ENCODE results near the gene MST1.

The MST1 gene

GRCh38 chr3:49668414-49668797 is 20.9 kb downstream of the MST1 start:
- Histone ChIP-seq H3K4me1 (ENCODE audit: control insufficient read depth in 1 of 2, insufficient read depth in 2 of 2, low read length in 2 of 2) (peaks cover 4% of the 10 kb centered on the region in 2 donors), H3K36me3 (ENCODE audit: control insufficient read depth in 1 of 2, insufficient read depth in 2 of 2, low read length in 2 of 2) (no peaks in the 10 kb centered on the region), H3K4me3 (ENCODE audit: low read depth in 1 of 2, low read length in 2 of 2) (no peak overlapping the region), H3K9me3 (ENCODE audit: control insufficient read depth in 1 of 2, low read length in 2 of 2) (no peaks in the 10 kb centered on the region), H3K27ac (ENCODE audit: low read depth, low read length) (no peak overlapping the region), H3K9ac (ENCODE audit: low read depth in 1 of 2, low read length in 2 of 2) (no peak overlapping the region), H3K27me3 (ENCODE audit: control insufficient read depth in 1 of 2, insufficient read depth in 2 of 2, low read length in 2 of 2) (peaks cover 0 to 3% of the 10 kb centered on the region in 2 donors)

GRCh38 chr3:49667701-49668413 is 21.4 kb downstream of the MST1 start:
- Histone ChIP-seq H3K9ac (ENCODE audit: low read depth in 1 of 2, low read length in 2 of 2) (no peak overlapping the region), H3K36me3 (ENCODE audit: control insufficient read depth in 1 of 2, insufficient read depth in 2 of 2, low read length in 2 of 2) (no peaks in the 10 kb centered on the region), H3K4me1 (ENCODE audit: control insufficient read depth in 1 of 2, insufficient read depth in 2 of 2, low read length in 2 of 2) (no peaks in the 10 kb centered on the region), H3K27me3 (ENCODE audit: control insufficient read depth in 1 of 2, insufficient read depth in 2 of 2, low read length in 2 of 2) (peaks cover 0 to 3% of the 10 kb centered on the region in 2 donors), H3K27ac (ENCODE audit: low read depth, low read length) (no peak overlapping the region), H3K9me3 (ENCODE audit: control insufficient read depth in 1 of 2, low read length in 2 of 2) (no peaks in the 10 kb centered on the region), H3K4me3 (ENCODE audit: low read depth in 1 of 2, low read length in 2 of 2) (no peak overlapping the region)

GRCh38 chr3:49666592-49666991 is 22.7 kb downstream of the MST1 start:
- peaks cover 0 to 3% of the 10 kb centered on the region in 2 donors for H3K27me3 ChIP-seq (ENCODE audit: control insufficient read depth in 1 of 2, insufficient read depth in 2 of 2, low read length in 2 of 2)
- H3K9me3 ChIP-seq (ENCODE audit: control insufficient read depth in 1 of 2, low read length in 2 of 2), result no peaks in the 10 kb centered on the region
- H3K27ac ChIP-seq (ENCODE audit: low read depth, low read length), result no peak overlapping the region
- no peaks in the 10 kb centered on the region for H3K4me1 ChIP-seq (ENCODE audit: control insufficient read depth in 1 of 2, insufficient read depth in 2 of 2, low read length in 2 of 2)
- no peak overlapping the region for H3K9ac ChIP-seq (ENCODE audit: low read depth in 1 of 2, low read length in 2 of 2)
- no peaks in the 10 kb centered on the region for H3K36me3 ChIP-seq (ENCODE audit: control insufficient read depth in 1 of 2, insufficient read depth in 2 of 2, low read length in 2 of 2)
- H3K4me3 ChIP-seq (ENCODE audit: low read depth in 1 of 2, low read length in 2 of 2), result no peak overlapping the region

- Histone ChIP-seq H3K36me3 (ENCODE audit: control insufficient read depth in 1 of 2, insufficient read depth in 2 of 2, low read length in 2 of 2) (no peaks in the 10 kb centered on the region), H3K9ac (ENCODE audit: low read depth in 1 of 2, low read length in 2 of 2) (no peak overlapping the region), H3K4me3 (ENCODE audit: low read depth in 1 of 2, low read length in 2 of 2) (no peak overlapping the region), H3K27me3 (ENCODE audit: control insufficient read depth in 1 of 2, insufficient read depth in 2 of 2, low read length in 2 of 2) (peaks cover 0 to 3% of the 10 kb centered on the region in 2 donors), H3K4me1 (ENCODE audit: control insufficient read depth in 1 of 2, insufficient read depth in 2 of 2, low read length in 2 of 2) (no peaks in the 10 kb centered on the region), H3K9me3 (ENCODE audit: control insufficient read depth in 1 of 2, low read length in 2 of 2) (no peaks in the 10 kb centered on the region), H3K27ac (ENCODE audit: low read depth, low read length) (no peak overlapping the region)
These were observed 23.3 kb downstream of the MST1 start for GRCh38 chr3:49665822-49666519.

- no peak overlapping the region for H3K4me3 ChIP-seq (ENCODE audit: low read depth in 1 of 2, low read length in 2 of 2)
- no peaks in the 10 kb centered on the region for H3K9me3 ChIP-seq (ENCODE audit: control insufficient read depth in 1 of 2, low read length in 2 of 2)
- H3K36me3 ChIP-seq (ENCODE audit: control insufficient read depth in 1 of 2, insufficient read depth in 2 of 2, low read length in 2 of 2), result no peaks in the 10 kb centered on the region
- H3K27me3 ChIP-seq (ENCODE audit: control insufficient read depth in 1 of 2, insufficient read depth in 2 of 2, low read length in 2 of 2), result peaks cover 0 to 3% of the 10 kb centered on the region in 2 donors
- H3K27ac ChIP-seq (ENCODE audit: low read depth, low read length), result no peak overlapping the region
- no peak overlapping the region for H3K9ac ChIP-seq (ENCODE audit: low read depth in 1 of 2, low read length in 2 of 2)
- H3K4me1 ChIP-seq (ENCODE audit: control insufficient read depth in 1 of 2, insufficient read depth in 2 of 2, low read length in 2 of 2), result no peaks in the 10 kb centered on the region
These were observed 25.0 kb downstream of the MST1 start for GRCh38 chr3:49664300-49664699.

GRCh38 chr3:49663831-49664230 is 25.4 kb downstream of the MST1 start:
- Histone ChIP-seq H3K4me3 (ENCODE audit: low read depth in 1 of 2, low read length in 2 of 2) (no peak overlapping the region), H3K4me1 (ENCODE audit: control insufficient read depth in 1 of 2, insufficient read depth in 2 of 2, low read length in 2 of 2) (no peaks in the 10 kb centered on the region), H3K9ac (ENCODE audit: low read depth in 1 of 2, low read length in 2 of 2) (no peak overlapping the region), H3K27ac (ENCODE audit: low read depth, low read length) (no peak overlapping the region), H3K9me3 (ENCODE audit: control insufficient read depth in 1 of 2, low read length in 2 of 2) (no peaks in the 10 kb centered on the region), H3K27me3 (ENCODE audit: control insufficient read depth in 1 of 2, insufficient read depth in 2 of 2, low read length in 2 of 2) (peaks cover 0 to 3% of the 10 kb centered on the region in 2 donors), H3K36me3 (ENCODE audit: control insufficient read depth in 1 of 2, insufficient read depth in 2 of 2, low read length in 2 of 2) (no peaks in the 10 kb centered on the region)

- Histone ChIP-seq H3K36me3 (ENCODE audit: control insufficient read depth in 1 of 2, insufficient read depth in 2 of 2, low read length in 2 of 2) (no peaks in the 10 kb centered on the region), H3K9ac (ENCODE audit: low read depth in 1 of 2, low read length in 2 of 2) (no peak overlapping the region), H3K4me1 (ENCODE audit: control insufficient read depth in 1 of 2, insufficient read depth in 2 of 2, low read length in 2 of 2) (no peaks in the 10 kb centered on the region), H3K4me3 (ENCODE audit: low read depth in 1 of 2, low read length in 2 of 2) (no peak overlapping the region), H3K27ac (ENCODE audit: low read depth, low read length) (no peak overlapping the region), H3K9me3 (ENCODE audit: control insufficient read depth in 1 of 2, low read length in 2 of 2) (no peaks in the 10 kb centered on the region), H3K27me3 (ENCODE audit: control insufficient read depth in 1 of 2, insufficient read depth in 2 of 2, low read length in 2 of 2) (peaks cover 0 to 3% of the 10 kb centered on the region in 2 donors)
These were observed 26.4 kb downstream of the MST1 start for GRCh38 chr3:49662720-49663413.

GRCh38 chr3:49662021-49662420 is 27.3 kb downstream of the MST1 start:
- H3K4me3 ChIP-seq (ENCODE audit: low read depth in 1 of 2, low read length in 2 of 2), result no peak overlapping the region
- no peaks in the 10 kb centered on the region for H3K4me1 ChIP-seq (ENCODE audit: control insufficient read depth in 1 of 2, insufficient read depth in 2 of 2, low read length in 2 of 2)
- H3K27me3 ChIP-seq (ENCODE audit: control insufficient read depth in 1 of 2, insufficient read depth in 2 of 2, low read length in 2 of 2), result no peaks in the 10 kb centered on the region
- H3K27ac ChIP-seq (ENCODE audit: low read depth, low read length), result no peak overlapping the region
- no peak overlapping the region for H3K9ac ChIP-seq (ENCODE audit: low read depth in 1 of 2, low read length in 2 of 2)
- no peaks in the 10 kb centered on the region for H3K9me3 ChIP-seq (ENCODE audit: control insufficient read depth in 1 of 2, low read length in 2 of 2)
- no peaks in the 10 kb centered on the region for H3K36me3 ChIP-seq (ENCODE audit: control insufficient read depth in 1 of 2, insufficient read depth in 2 of 2, low read length in 2 of 2)

- Histone ChIP-seq H3K4me1 (ENCODE audit: control insufficient read depth in 1 of 2, insufficient read depth in 2 of 2, low read length in 2 of 2) (no peaks in the 10 kb centered on the region), H3K9ac (ENCODE audit: low read depth in 1 of 2, low read length in 2 of 2) (no peak overlapping the region), H3K9me3 (ENCODE audit: control insufficient read depth in 1 of 2, low read length in 2 of 2) (no peaks in the 10 kb centered on the region), H3K36me3 (ENCODE audit: control insufficient read depth in 1 of 2, insufficient read depth in 2 of 2, low read length in 2 of 2) (no peaks in the 10 kb centered on the region), H3K4me3 (ENCODE audit: low read depth in 1 of 2, low read length in 2 of 2) (no peak overlapping the region), H3K27me3 (ENCODE audit: control insufficient read depth in 1 of 2, insufficient read depth in 2 of 2, low read length in 2 of 2) (no peaks in the 10 kb centered on the region), H3K27ac (ENCODE audit: low read depth, low read length) (no peak overlapping the region)
These were observed 28.0 kb downstream of the MST1 start for GRCh38 chr3:49661281-49661680.

GRCh38 chr3:49659756-49660155 is 29.5 kb downstream of the MST1 start:
- H3K27ac ChIP-seq (ENCODE audit: low read depth, low read length), result no peak overlapping the region

More at GRCh38 chr3:49659756-49660155, 29.5 kb downstream of the MST1 start:
- no peaks in the 10 kb centered on the region for H3K27me3 ChIP-seq (ENCODE audit: control insufficient read depth in 1 of 2, insufficient read depth in 2 of 2, low read length in 2 of 2)
- no peak overlapping the region for H3K4me3 ChIP-seq (ENCODE audit: low read depth in 1 of 2, low read length in 2 of 2)
- no peaks in the 10 kb centered on the region for H3K9me3 ChIP-seq (ENCODE audit: control insufficient read depth in 1 of 2, low read length in 2 of 2)
- H3K9ac ChIP-seq (ENCODE audit: low read depth in 1 of 2, low read length in 2 of 2), result no peak overlapping the region
- no peaks in the 10 kb centered on the region for H3K36me3 ChIP-seq (ENCODE audit: control insufficient read depth in 1 of 2, insufficient read depth in 2 of 2, low read length in 2 of 2)
- H3K4me1 ChIP-seq (ENCODE audit: control insufficient read depth in 1 of 2, insufficient read depth in 2 of 2, low read length in 2 of 2), result peaks cover 0 to 4% of the 10 kb centered on the region in 2 donors

Measured in duodenal mucosa (tissue), 2 donors.